SIG-M5 (cell line): ENCODE results near the gene SMIM23.

Experiments
- DNase-seq: peaks from one replicate; lab custom pipeline; 2025; lab: John Stamatoyannopoulos, UW

Gene SMIM23

GRCh38 chr5:171785517-171785916, at the start of gene SMIM23:
Gene SMIM23 (plus strand): TSS chr5:171785817. CDS start chr5:171785872, 55 bp downstream.
- no peak for DNase-seq

GRCh38 chr5:171736976-171737891, 48.4 kb upstream of the SMIM23 start:
- no peak for DNase-seq

GRCh38 chr5:171738501-171738900, 47.1 kb upstream of the SMIM23 start:
- DNase-seq = no peak

GRCh38 chr5:171739271-171739670, 46.3 kb upstream of the SMIM23 start:
- no peak for DNase-seq

GRCh38 chr5:171743436-171744076, 42.1 kb upstream of the SMIM23 start:
- no peak for DNase-seq

GRCh38 chr5:171744264-171744663, 41.4 kb upstream of the SMIM23 start:
- DNase-seq = no peak

- DNase-seq = no peak
These were observed 40.7 kb upstream of the SMIM23 start for GRCh38 chr5:171744882-171745281.

- no peak for DNase-seq
These were observed 40.0 kb upstream of the SMIM23 start for GRCh38 chr5:171745602-171746001.

GRCh38 chr5:171747061-171747859, 38.4 kb upstream of the SMIM23 start:
- DNase-seq = no peak

- DNase-seq = no peak
These were observed 36.9 kb upstream of the SMIM23 start for GRCh38 chr5:171748720-171749119.

GRCh38 chr5:171749365-171749764, 36.3 kb upstream of the SMIM23 start:
- no peak for DNase-seq

- no peak for DNase-seq
These were observed 35.3 kb upstream of the SMIM23 start for GRCh38 chr5:171750311-171750788.

- no peak for DNase-seq
These were observed 30.2 kb upstream of the SMIM23 start for GRCh38 chr5:171755354-171755821.

- no peak for DNase-seq
These were observed 27.6 kb upstream of the SMIM23 start for GRCh38 chr5:171757853-171758535.

GRCh38 chr5:171759777-171760176, 25.8 kb upstream of the SMIM23 start:
- no peak for DNase-seq

GRCh38 chr5:171762021-171762608, 23.5 kb upstream of the SMIM23 start:
- no peak for DNase-seq

- no peak for DNase-seq
These were observed 22.7 kb upstream of the SMIM23 start for GRCh38 chr5:171762903-171763302.

- DNase-seq = no peak
These were observed 21.4 kb upstream of the SMIM23 start for GRCh38 chr5:171764265-171764664.

- DNase-seq = no peak
These were observed 18.7 kb upstream of the SMIM23 start for GRCh38 chr5:171766875-171767274.

- DNase-seq = no peak
These were observed 15.5 kb upstream of the SMIM23 start for GRCh38 chr5:171770153-171770552.

- DNase-seq = no peak
These were observed 13.8 kb upstream of the SMIM23 start for GRCh38 chr5:171771856-171772255.
